A172 (cell line): Measurements from ENCODE around the gene PPP4R1. TPM values are rescaled to one million over a fixed set of nuclear protein-coding genes. Genes with fewer than 3 reads are reported as not detected.

Source experiments
- DNase-seq: peaks from one replicate; pipeline ENCODE4 v3.0.0-alpha.2; 2015; ENCODE audit warnings: low spot score
- total RNA-seq: library from RNA; depleted of rRNA; stranded (reverse); fragments of >200 nt; shearing (Covaris generic); gene quantifications from 2 replicates; pipeline ENCODE4 v1.2.3, GENCODE V29; 2014

Gene PPP4R1
- total RNA-seq, 1 experiment from 2014 or later: 125 TPM

DNA sequence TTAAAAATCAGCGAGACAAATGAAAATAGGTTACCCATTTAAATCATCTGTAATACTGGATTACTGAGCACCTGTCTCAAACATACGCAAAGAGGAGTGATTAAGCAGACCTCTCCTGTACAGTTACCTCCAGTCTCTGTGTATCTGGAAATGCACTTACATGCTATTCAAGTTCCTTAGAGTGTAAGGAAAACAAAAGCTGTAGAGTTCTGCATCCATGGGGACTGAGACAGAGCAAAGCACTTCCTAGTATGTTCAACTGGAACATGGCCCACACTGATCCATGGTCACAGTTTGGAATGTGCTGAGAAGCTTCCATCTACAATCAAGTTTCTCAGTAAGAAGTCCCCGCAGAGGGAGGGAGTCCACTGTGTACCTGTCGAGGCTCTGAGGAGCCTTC, 63.9 kb downstream of the PPP4R1 start:
- no peak for DNase-seq

- no peak for DNase-seq
These were observed 65.0 kb downstream of the PPP4R1 start for GRCh38 chr18:9549405-9549804.

DNA sequence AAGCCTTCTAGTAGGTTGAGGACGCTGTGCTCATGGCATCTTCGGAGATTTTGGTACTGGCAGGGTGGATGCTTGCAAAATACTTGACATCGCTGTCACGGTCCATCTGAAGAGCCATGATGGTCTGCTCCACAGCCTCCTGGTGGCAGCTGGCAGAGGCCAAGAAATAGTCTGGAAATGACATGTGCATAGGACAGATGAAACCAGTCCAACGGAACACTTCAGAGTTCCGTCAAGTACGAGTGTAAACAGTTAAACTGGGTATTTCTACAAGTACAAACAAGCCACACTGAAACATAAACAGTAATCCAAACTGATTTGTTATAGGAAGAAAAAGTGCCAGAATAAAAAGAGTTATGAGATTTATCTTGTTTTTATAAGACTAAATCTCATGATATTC, 66.6 kb downstream of the PPP4R1 start:
- no peak for DNase-seq

- no peak for DNase-seq
These were observed 67.9 kb downstream of the PPP4R1 start for GRCh38 chr18:9546468-9546867.

GRCh38 chr18:9545029-9545428, 69.3 kb downstream of the PPP4R1 start:
- DNase-seq: no peak

DNA sequence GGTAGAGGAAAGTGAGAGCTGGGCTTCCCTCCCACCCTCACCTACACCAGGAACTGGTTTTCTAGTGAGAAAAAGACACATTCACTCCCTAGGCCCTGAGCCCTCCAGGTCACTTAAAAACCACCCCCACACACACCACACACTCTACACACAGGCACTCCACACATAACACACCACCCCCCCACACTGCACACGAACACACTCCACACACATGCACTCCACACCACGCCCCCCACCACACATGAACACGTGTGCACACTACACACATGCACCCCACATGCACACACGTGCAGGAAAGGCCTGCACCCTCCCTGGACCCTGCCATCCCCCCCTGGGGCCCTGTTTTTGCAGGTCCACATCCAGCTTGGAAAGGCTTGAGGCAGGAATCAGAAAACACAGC, 71.4 kb downstream of the PPP4R1 start:
- DNase-seq: no peak

- DNase-seq: no peak
These were observed 74.4 kb downstream of the PPP4R1 start for GRCh38 chr18:9539938-9540337.

DNA sequence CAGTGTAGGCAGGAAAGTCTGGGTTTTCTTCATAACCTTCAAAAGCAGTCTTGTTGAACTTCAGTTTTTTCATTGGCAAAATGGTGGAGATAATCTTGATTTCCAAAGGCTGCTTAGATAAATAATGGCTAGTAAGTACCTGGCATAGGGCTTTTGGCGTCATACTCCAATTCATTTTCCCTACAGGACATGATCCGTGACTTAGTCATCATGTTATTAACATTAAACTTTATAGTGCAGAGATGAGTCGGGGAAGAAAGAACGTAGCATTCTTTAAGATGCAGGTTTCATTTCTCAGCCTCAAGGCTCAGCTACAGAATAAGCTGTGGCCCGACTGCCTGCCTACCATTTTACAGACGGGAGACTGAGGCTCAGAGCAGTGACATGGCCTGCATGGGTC, 75.1 kb downstream of the PPP4R1 start:
- peak; percentile 76 for DNase-seq

GRCh38 chr18:9537677-9538076, 76.7 kb downstream of the PPP4R1 start:
- no peak for DNase-seq

DNA sequence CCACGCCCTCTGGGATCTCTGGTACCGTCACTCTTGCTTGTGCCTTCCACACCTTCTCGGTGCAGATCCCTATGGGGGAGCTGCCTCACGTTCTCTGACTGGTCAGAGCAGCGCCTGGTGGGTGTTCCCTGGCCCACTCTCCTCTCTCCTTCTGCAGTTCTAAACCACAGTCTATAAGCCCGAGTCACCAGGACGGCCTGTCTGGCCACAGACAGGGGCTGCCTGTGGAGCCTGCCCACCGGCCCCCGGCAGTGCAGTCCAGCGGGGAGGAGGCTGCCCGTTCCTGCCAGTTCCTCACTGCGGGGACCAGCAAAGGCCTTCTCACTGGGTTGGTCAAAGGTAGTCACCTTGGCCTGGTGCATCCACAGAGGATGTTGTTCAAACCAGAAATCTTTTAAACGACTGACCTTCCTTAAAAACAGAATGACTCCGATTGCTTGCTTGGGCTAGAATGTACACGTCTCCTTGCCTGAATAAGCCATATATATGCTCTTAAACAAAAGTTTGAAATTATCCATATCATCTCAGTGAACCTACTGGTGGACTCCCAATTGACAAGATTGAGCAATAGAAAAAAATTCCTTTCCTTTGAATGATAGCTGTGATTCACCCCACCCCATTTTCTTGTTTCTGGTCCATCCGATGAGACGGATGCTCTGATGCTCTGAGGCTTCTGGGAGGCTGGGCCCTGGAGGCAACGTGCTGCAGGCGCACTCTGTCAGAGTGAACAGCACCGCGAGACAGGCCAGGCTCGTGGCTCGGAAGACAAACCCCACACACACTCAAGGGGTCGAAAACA, 77.8 kb downstream of the PPP4R1 start:
- DNase-seq: no peak

DNA sequence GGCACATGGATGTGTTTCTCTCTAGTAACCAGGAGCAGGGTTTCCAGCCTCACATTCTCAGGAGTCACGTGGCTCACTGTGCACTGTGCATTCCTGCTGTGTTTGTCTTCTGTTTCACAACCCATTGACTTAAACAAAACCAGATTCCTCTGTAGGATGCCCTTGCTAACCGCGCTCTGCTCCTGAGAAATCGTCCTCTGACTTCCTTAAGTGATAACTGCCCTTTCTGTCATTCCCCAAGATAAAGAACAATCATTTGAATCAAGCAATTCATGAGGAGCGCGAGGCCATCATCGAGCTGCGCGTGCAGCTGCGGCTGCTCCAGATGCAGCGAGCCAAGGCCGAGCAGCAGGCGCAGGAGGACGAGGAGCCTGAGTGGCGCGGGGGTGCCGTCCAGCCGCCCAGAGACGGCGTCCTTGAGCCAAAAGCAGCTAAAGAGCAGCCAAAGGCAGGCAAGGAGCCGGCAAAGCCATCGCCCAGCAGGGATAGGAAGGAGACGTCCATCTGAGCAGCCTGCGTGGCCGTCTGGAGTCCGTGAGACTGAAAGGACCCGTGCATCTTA, 78.8 kb downstream of the PPP4R1 start:
- DNase-seq: no peak

DNA sequence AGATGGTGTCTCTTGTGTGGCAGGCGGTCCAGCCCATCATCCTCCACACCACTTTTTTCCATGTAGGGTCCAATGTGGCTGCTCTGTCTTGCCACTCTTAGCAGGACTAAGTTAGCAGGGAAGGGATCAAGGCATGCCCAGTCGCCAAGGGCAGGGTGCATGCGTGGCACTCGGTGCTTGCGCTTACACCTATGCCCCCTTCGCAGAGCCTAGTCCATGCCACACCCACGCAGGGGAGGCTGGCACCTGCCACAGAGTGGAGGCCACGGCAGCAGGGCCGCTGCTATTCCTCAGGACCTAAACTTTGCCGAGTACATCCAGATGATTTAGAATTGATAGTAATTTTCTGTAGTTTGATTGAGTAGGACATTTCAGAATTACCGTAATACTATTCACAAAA, 79.5 kb downstream of the PPP4R1 start:
- no peak for DNase-seq

DNA sequence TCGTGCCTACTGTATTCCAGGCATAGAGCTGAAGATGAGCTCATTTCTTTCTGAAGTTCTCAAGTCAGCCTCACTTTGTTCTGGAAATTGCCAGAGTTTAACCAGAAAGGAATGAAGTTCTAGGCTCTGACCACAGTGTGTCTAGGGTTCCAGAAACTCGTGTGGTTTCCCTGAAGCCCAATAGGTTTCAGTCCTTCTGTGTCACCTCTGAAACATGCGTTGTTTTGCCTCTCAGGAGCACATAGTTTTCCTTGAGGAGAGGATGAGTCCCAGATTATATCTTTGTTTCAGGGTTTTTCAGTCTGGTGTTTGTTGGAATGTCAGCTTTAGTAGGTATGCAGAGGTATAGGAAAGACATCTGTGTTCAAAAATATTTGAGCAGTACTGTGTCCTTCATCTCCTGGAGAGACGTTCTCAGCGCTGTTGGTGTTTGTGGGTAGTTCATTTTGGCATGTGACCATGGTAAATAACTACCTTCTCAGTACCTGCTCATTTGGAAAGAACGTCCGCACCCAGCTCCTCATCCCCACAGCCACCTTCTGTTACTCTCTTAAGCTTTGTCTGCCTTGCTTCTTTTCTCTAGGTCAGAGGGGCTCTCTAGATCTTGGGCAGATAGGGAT, 82.5 kb downstream of the PPP4R1 start:
- DNase-seq: no peak

- DNase-seq: no peak
These were observed 83.9 kb downstream of the PPP4R1 start for GRCh38 chr18:9530226-9531009.

GRCh38 chr18:9526458-9526857, 87.9 kb downstream of the PPP4R1 start:
- DNase-seq: no peak

DNA sequence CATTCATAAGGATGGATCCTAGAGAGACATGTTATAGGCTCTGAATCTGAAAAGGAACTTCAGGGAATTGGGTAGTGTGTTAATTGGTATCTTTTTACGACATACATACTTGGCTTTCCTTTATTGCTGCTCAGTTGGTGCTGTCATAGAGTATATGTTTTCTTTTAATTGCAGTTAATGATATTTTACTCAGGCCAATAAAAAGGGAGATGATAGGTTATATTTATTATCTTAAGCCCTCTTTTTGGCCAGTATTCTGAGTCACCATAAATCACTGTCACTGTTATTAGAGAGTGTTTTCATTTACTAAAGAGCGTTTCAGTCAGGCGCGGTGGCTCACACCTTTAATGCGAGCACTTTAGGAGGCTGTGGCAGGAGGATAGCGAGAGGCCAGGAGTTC, 91.4 kb downstream of the PPP4R1 start:
- DNase-seq: no peak

- no peak for DNase-seq
These were observed 92.6 kb downstream of the PPP4R1 start for GRCh38 chr18:9521770-9522169.

GRCh38 chr18:9520666-9521065, 93.7 kb downstream of the PPP4R1 start:
- DNase-seq: no peak

DNA sequence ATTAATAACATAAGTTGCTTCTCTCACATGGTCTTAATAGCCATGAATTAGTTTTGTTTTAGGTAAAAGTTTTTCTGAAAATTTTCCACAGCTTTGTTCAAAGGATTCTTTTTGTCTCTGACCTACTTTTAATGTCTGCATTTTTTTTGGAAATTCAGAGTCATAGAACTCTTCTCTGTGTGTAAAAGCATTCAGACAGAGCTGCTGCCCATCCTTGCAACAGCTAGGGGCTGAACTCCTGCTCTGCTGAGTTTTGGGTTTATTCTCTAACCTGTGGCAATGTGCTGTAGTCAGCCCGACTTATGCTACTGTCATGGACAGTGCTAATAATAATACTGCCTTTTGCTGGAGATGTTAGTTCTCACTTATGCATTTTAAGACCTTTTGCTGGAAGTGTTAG, 95.0 kb downstream of the PPP4R1 start:
- no peak for DNase-seq

- DNase-seq: no peak
These were observed 96.5 kb downstream of the PPP4R1 start for GRCh38 chr18:9517869-9518268.

GRCh38 chr18:9516437-9517064, 97.8 kb downstream of the PPP4R1 start:
- peak; percentile 33 for DNase-seq

- peak; percentile 19 for DNase-seq
These were observed 100.3 kb downstream of the PPP4R1 start for GRCh38 chr18:9513971-9514512.
